ENCODE measurements around the gene ZNF280D. TPM values are rescaled to one million over a fixed set of nuclear protein-coding genes. Genes with fewer than 3 reads are reported as not detected.

The ZNF280D gene
- total RNA-seq, 1 donor from 2014 or later = 37.9 TPM

GRCh38 chr15:56598991-56599390, 134.3 kb downstream of the ZNF280D start:
- Mint-ChIP-seq H3K27me3 (no peaks in the 10 kb centered on the region), H3K27ac (no peak overlapping the region), H3K4me3 (no peak overlapping the region), H3K36me3 (ENCODE audit: low read depth) (peaks cover 3% of the 10 kb centered on the region), H3K4me1 (no peaks in the 10 kb centered on the region), H3K9me3 (peaks cover 9% of the 10 kb centered on the region)
- ATAC-seq (ENCODE audit: low read depth) = no peak
- POLR2A ChIA-PET = no interaction called here
- CTCF ChIA-PET = no interaction called here
- intact Hi-C loops (cut with micrococcal nuclease) = no loop called here
- DNase-seq = no peak
- no peak for TF ChIP-seq CTCF (IDR thresholded peaks at IDR 0.05)

- Mint-ChIP-seq H3K27ac (no peak overlapping the region), H3K9me3 (peaks cover 21% of the 10 kb centered on the region), H3K27me3 (no peaks in the 10 kb centered on the region), H3K36me3 (ENCODE audit: low read depth) (peaks cover 3% of the 10 kb centered on the region), H3K4me3 (no peak overlapping the region), H3K4me1 (no peaks in the 10 kb centered on the region)
- intact Hi-C loops (cut with micrococcal nuclease) = no loop called here
- DNase-seq (no peak), ATAC-seq (ENCODE audit: low read depth) (no peak)
- CTCF ChIA-PET = no interaction called here
- POLR2A ChIA-PET = no interaction called here
- no peak for TF ChIP-seq CTCF (IDR thresholded peaks at IDR 0.05)
These were observed 145.6 kb downstream of the ZNF280D start for GRCh38 chr15:56587686-56588085.

GRCh38 chr15:56586206-56586605, 147.1 kb downstream of the ZNF280D start:
- H3K9me3 Mint-ChIP-seq = peaks cover 21% of the 10 kb centered on the region
- intact Hi-C loops (cut with micrococcal nuclease) = no loop called here
- TF ChIP-seq CTCF (IDR thresholded peaks at IDR 0.05) = no peak
- DNase-seq (no peak), ATAC-seq (ENCODE audit: low read depth) (no peak)
- H3K4me1 Mint-ChIP-seq = no peaks in the 10 kb centered on the region
- H3K27ac Mint-ChIP-seq = no peak overlapping the region
- peaks cover 3% of the 10 kb centered on the region for H3K36me3 Mint-ChIP-seq (ENCODE audit: low read depth)
- no peaks in the 10 kb centered on the region for H3K27me3 Mint-ChIP-seq
- POLR2A ChIA-PET = no interaction called here
- CTCF ChIA-PET = no interaction called here
- H3K4me3 Mint-ChIP-seq = no peak overlapping the region

GRCh38 chr15:56582785-56583184, 150.5 kb downstream of the ZNF280D start:
- Mint-ChIP-seq H3K27me3 (no peaks in the 10 kb centered on the region), H3K27ac (no peak overlapping the region), H3K4me1 (no peaks in the 10 kb centered on the region), H3K4me3 (no peak overlapping the region), H3K9me3 (peaks cover 15% of the 10 kb centered on the region), H3K36me3 (ENCODE audit: low read depth) (peaks cover 3% of the 10 kb centered on the region)
- TF ChIP-seq CTCF (IDR thresholded peaks at IDR 0.05) = no peak
- CTCF ChIA-PET = no interaction called here
- DNase-seq = no peak
- POLR2A ChIA-PET = no interaction called here
- no peak for ATAC-seq (ENCODE audit: low read depth)
- intact Hi-C loops (cut with micrococcal nuclease) = no loop called here

Other genes starting within 250 kb of the ZNF280D start
- gene TCF12, start 185.1 kb upstream of the ZNF280D start, total RNA-seq = 88.5 and 119 TPM in 2 replicates